H9 (cell line): ENCODE measurements around the gene MSI2. TPM values are rescaled to one million over a fixed set of nuclear protein-coding genes. Genes with fewer than 3 reads are reported as not detected.

Experiments
- DNase-seq: peaks from one replicate; pipeline ENCODE4 v3.0.0-alpha.2; 2017
- H2AFZ ChIP-seq: one replicate; pipeline ENCODE4 v1.6.1; 2013; ENCODE audit warnings: mild to moderate bottlenecking, low read length, control low read depth, moderate library complexity
- H2AK5ac ChIP-seq: 2 replicates; pipeline ENCODE4 v1.6.1; 2013; ENCODE audit warnings: low read length, control low read depth, mixed read lengths; ENCODE audit not compliant: insufficient read length
- H2BK120ac ChIP-seq: one replicate; pipeline ENCODE4 v1.6.1; 2013; ENCODE audit warnings: low read depth, mild to moderate bottlenecking, low read length, control low read depth, inconsistent platforms; ENCODE audit not compliant: poor library complexity, severe bottlenecking
- H2BK12ac ChIP-seq: 2 replicates; pipeline ENCODE4 v1.6.1; 2013; ENCODE audit warnings: low read length, control low read depth, mixed read lengths, low read depth; ENCODE audit not compliant: insufficient read length
- H2BK15ac ChIP-seq: 2 replicates; pipeline ENCODE4 v1.6.1; 2013; ENCODE audit warnings: low read depth, low read length, control low read depth
- H2BK20ac ChIP-seq: one replicate; pipeline ENCODE4 v1.6.1; 2013; ENCODE audit warnings: low read depth, mild to moderate bottlenecking, low read length, control low read depth, inconsistent platforms; ENCODE audit not compliant: poor library complexity, severe bottlenecking
- H2BK5ac ChIP-seq: 2 replicates; pipeline ENCODE4 v1.6.1; 2013; ENCODE audit warnings: low read length, control low read depth, mixed read lengths; ENCODE audit not compliant: insufficient read length
- H3K14ac ChIP-seq: 2 replicates; pipeline ENCODE4 v1.6.1; 2013; ENCODE audit warnings: low read length, control low read depth; ENCODE audit not compliant: insufficient read depth
- H3K18ac ChIP-seq: 2 replicates; pipeline ENCODE4 v1.6.1; 2013; ENCODE audit warnings: low read depth, mild to moderate bottlenecking, mixed read lengths, low read length, control low read depth; ENCODE audit not compliant: insufficient read length
- H3K23ac ChIP-seq: 2 replicates; pipeline ENCODE4 v1.6.1; 2013; ENCODE audit warnings: low read length, control low read depth, mixed read lengths, low read depth; ENCODE audit not compliant: insufficient read length
- H3K23me2 ChIP-seq: 2 replicates; pipeline ENCODE4 v1.6.1; 2013; ENCODE audit warnings: low read depth, mild to moderate bottlenecking, mixed read lengths, low read length, control low read depth; ENCODE audit not compliant: insufficient read length, poor library complexity, severe bottlenecking
- H3K27ac ChIP-seq: 2 replicates; pipeline ENCODE4 v1.5.1; 2013; ENCODE audit warnings: low read length, control low read depth, mixed read lengths, low read depth; ENCODE audit not compliant: insufficient read length
- H3K27me3 ChIP-seq: 2 replicates; pipeline ENCODE4 v1.6.1; 2013; ENCODE audit warnings: low read length, control low read depth, inconsistent platforms; ENCODE audit not compliant: insufficient read depth
- H3K4ac ChIP-seq: 2 replicates; pipeline ENCODE4 v1.6.1; 2013; ENCODE audit warnings: low read depth, mild to moderate bottlenecking, control low read depth, inconsistent platforms, low read length, moderate library complexity
- H3K4me1 ChIP-seq: 2 replicates; pipeline ENCODE4 v1.6.1; 2013; ENCODE audit warnings: low read length, control low read depth, inconsistent platforms; ENCODE audit not compliant: insufficient read depth
- H3K4me2 ChIP-seq: 2 replicates; pipeline ENCODE4 v1.6.1; 2013; ENCODE audit warnings: low read length, control low read depth, mixed read lengths; ENCODE audit not compliant: insufficient read length, insufficient read depth
- H3K56ac ChIP-seq: 2 replicates; pipeline ENCODE4 v1.6.1; 2013; ENCODE audit warnings: low read depth, mild to moderate bottlenecking, mixed read lengths, low read length, control low read depth; ENCODE audit not compliant: insufficient read length
- H3K79me1 ChIP-seq: 2 replicates; pipeline ENCODE4 v1.6.1; 2013; ENCODE audit warnings: low read depth, mild to moderate bottlenecking, moderate library complexity, low read length, control low read depth, inconsistent platforms; ENCODE audit not compliant: insufficient read depth, poor library complexity, severe bottlenecking
- H3K79me2 ChIP-seq: 2 replicates; pipeline ENCODE4 v1.6.1; 2013; ENCODE audit warnings: low read length, control low read depth, inconsistent platforms; ENCODE audit not compliant: insufficient read depth
- H3K9ac ChIP-seq: 2 replicates; pipeline ENCODE4 v1.6.1; 2013; ENCODE audit warnings: low read length, control low read depth, mixed read lengths; ENCODE audit not compliant: insufficient read length; ENCODE audit errors: extremely low read depth
- H3K9me3 ChIP-seq: one replicate; pipeline ENCODE4 v1.6.1; 2013; ENCODE audit warnings: low read depth, low read length, inconsistent platforms; ENCODE audit not compliant: control insufficient read depth
- H3T11ph ChIP-seq: one replicate; pipeline ENCODE4 v1.6.1; 2013; ENCODE audit warnings: mild to moderate bottlenecking, low read length, control low read depth, inconsistent platforms
- H4K20me1 ChIP-seq: one replicate; pipeline ENCODE4 v1.6.1; 2013; ENCODE audit not compliant: control insufficient read depth, insufficient read length, insufficient read depth
- H4K5ac ChIP-seq: 2 replicates; pipeline ENCODE4 v1.6.1; 2013; ENCODE audit warnings: low read depth, mild to moderate bottlenecking, mixed read lengths, low read length, control low read depth; ENCODE audit not compliant: insufficient read length
- H4K8ac ChIP-seq: replicated peaks from 2 replicates; pipeline ENCODE4 v1.6.1; 2013; ENCODE audit warnings: low read length, control low read depth, mixed read lengths, low read depth; ENCODE audit not compliant: insufficient read length
- H4K91ac ChIP-seq: 2 replicates; pipeline ENCODE4 v1.6.1; 2013; ENCODE audit warnings: low read depth, mild to moderate bottlenecking, moderate library complexity, mixed read lengths, low read length, control low read depth; ENCODE audit not compliant: insufficient read length
- H3K27ac Mint-ChIP-seq, 3 experiments: 2 replicates in 2 of 3; 3 replicates in 1 of 3; pipeline ENCODE4 v1.8.0; 2020 to 2021; ENCODE audit warnings: mixed read lengths in 3 of 3, mild to moderate bottlenecking in 1 of 3, moderate library complexity in 1 of 3
- H3K27me3 Mint-ChIP-seq: 2 replicates; pipeline ENCODE4 v1.8.0; 2021; ENCODE audit warnings: low read depth, mild to moderate bottlenecking, moderate library complexity, mixed read lengths
- H3K36me3 Mint-ChIP-seq, 3 experiments: 2 replicates in 2 of 3; 3 replicates in 1 of 3; pipeline ENCODE4 v1.8.0; 2020 to 2021; ENCODE audit warnings: low read depth in 3 of 3, mixed read lengths in 3 of 3; ENCODE audit not compliant: insufficient read depth in 1 of 3
- H3K4me1 Mint-ChIP-seq, 2 experiments: 2 replicates each; pipeline ENCODE4 v1.8.0; 2020; ENCODE audit warnings: mixed read lengths in 2 of 2
- H3K4me3 Mint-ChIP-seq, 2 experiments: 2 replicates in 1 of 2; 3 replicates in 1 of 2; pipeline ENCODE4 v1.8.0; 2020 to 2021; ENCODE audit warnings: mild to moderate bottlenecking in 2 of 2, mixed read lengths in 2 of 2, moderate library complexity in 1 of 2
- H3K9me3 Mint-ChIP-seq, 2 experiments: 2 replicates in 1 of 2; 3 replicates in 1 of 2; pipeline ENCODE4 v1.8.0; 2020; ENCODE audit warnings: mild to moderate bottlenecking in 2 of 2, mixed read lengths in 2 of 2, moderate library complexity in 1 of 2
- WGBS: extraction: QIAGEN DNeasy Blood & Tissue Kit; methylation state at CpG from one replicate; pipeline ENCODE4 v1.1.7; 2013; ENCODE audit warnings: missing lambda C conversion rate, low lambda C conversion rate, mixed read lengths; ENCODE audit not compliant: insufficient read length; ENCODE audit errors: extremely low coverage; 5-methylcytosine and 5-hydroxymethylcytosine counted together
- total RNA-seq: library from RNA; stranded (reverse); gene quantifications from 2 replicates; pipeline ENCODE4 v1.2.1, GENCODE V29; 2021
- TF ChIP-seq, protein P1 (sequence below): fragments of 200-600 bp; sonication (generic); conservative IDR thresholded peaks from 3 replicates; pipeline ENCODE4 v1.8.0; 2021; ENCODE audit warnings: antibody characterized with exemption, mild to moderate bottlenecking

The MSI2 gene
- total RNA-seq, 1 experiment from 2014 or later = 98.5 TPM

DNA sequence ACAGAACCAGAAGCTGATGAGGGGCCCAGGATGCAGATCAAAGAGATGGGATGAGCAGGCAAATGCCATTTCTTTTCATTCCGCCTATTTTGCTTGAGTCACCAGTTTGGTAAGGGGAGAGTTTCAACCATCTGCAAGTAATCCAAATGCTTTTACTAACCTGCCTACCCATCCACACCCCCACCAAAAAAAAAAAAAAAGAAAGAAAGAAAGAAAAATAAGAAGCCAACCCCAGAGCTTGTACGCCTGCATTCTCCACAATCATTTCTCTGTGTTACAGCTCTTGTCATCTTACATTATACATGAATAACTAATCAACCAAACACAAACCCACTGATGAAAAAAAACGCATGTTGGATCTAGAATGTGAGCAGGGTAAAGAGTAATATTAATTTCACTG lies 15.7 kb upstream of the MSI2 start:
- Histone ChIP-seq H2AFZ (no peak overlapping the region), H4K20me1 (no peaks in the 10 kb centered on the region), H3K56ac (no peak overlapping the region), H3K27ac (no peak overlapping the region), H3T11ph (no peak overlapping the region), H3K9ac (no peak overlapping the region), H2BK20ac (no peak overlapping the region), H4K5ac (no peak overlapping the region), H3K27me3 (no peaks in the 10 kb centered on the region), H4K8ac (no peak overlapping the region), H3K4me2 (no peak overlapping the region), H2BK15ac (no peak overlapping the region), H3K79me1 (no peaks in the 10 kb centered on the region), H2AK5ac (no peak overlapping the region), H3K9me3 (no peaks in the 10 kb centered on the region), H2BK5ac (no peak overlapping the region), H4K91ac (no peak overlapping the region), H3K14ac (no peak overlapping the region), H2BK120ac (no peak overlapping the region), H3K4ac (no peak overlapping the region), H3K79me2 (no peaks in the 10 kb centered on the region), H2BK12ac (no peak overlapping the region), H3K23ac (no peak overlapping the region), H3K23me2 (no peaks in the 10 kb centered on the region), H3K4me1 (no peaks in the 10 kb centered on the region), H3K18ac (no peak overlapping the region)
- WGBS = no CpG with 5 or more reads among the region's 3 CpGs
- Mint-ChIP-seq H3K4me1 (peaks cover 14 to 15% of the 10 kb centered on the region in 2 experiments), H3K36me3 (no peaks in the 10 kb centered on the region), H3K9me3 (no peaks in the 10 kb centered on the region; a peak in 1 of 5 replicates), H3K4me3 (no peak overlapping the region), H3K27ac (no peak overlapping the region), H3K27me3 (peaks cover 7% of the 10 kb centered on the region)
- TF ChIP-seq, protein P1, sequence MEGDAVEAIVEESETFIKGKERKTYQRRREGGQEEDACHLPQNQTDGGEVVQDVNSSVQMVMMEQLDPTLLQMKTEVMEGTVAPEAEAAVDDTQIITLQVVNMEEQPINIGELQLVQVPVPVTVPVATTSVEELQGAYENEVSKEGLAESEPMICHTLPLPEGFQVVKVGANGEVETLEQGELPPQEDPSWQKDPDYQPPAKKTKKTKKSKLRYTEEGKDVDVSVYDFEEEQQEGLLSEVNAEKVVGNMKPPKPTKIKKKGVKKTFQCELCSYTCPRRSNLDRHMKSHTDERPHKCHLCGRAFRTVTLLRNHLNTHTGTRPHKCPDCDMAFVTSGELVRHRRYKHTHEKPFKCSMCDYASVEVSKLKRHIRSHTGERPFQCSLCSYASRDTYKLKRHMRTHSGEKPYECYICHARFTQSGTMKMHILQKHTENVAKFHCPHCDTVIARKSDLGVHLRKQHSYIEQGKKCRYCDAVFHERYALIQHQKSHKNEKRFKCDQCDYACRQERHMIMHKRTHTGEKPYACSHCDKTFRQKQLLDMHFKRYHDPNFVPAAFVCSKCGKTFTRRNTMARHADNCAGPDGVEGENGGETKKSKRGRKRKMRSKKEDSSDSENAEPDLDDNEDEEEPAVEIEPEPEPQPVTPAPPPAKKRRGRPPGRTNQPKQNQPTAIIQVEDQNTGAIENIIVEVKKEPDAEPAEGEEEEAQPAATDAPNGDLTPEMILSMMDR = no peak
- DNase-seq = no peak
